GM12878 (cell line): Measurements from ENCODE around the gene VPS26B. TPM values are rescaled to one million over a fixed set of nuclear protein-coding genes. Genes with fewer than 3 reads are reported as not detected.

ENCODE experiments used
- ATAC-seq: fragments of 200-7000 bp; cut with Tn5 transposase; 3 replicates; pipeline ENCODE4 v1.9.1; 2020; ENCODE audit warnings: mild to moderate bottlenecking, moderate library complexity
- BruUV-seq: library from RNA; stranded (reverse); fragments of 400-500 nt; replicated peaks from 2 replicates; lab custom pipeline; 2021; lab: Mats Ljungman, UMichigan
- CTCF ChIA-PET: fragments of 300-600 bp; sonication (Branson Sonifier 250); formaldehyde crosslinking; extraction: SDS; loops from one replicate; lab custom pipeline; 2021; ENCODE audit warnings: inconsistent platforms; lab: Yijun Ruan, JAX
- POLR2A ChIA-PET: fragments of 350-600 bp; formaldehyde crosslinking; extraction: SDS; loops from one replicate; lab custom pipeline; 2021; ENCODE audit warnings: inconsistent platforms; lab: Charles Lee
- RAD21 ChIA-PET: fragments of 300-600 bp; sonication (Branson Sonifier 250); formaldehyde crosslinking; loops from one replicate; lab custom pipeline; 2023; ENCODE audit warnings: antibody characterized with exemption; ENCODE audit not compliant: unreplicated experiment; lab: Charles Lee
- SMC1A ChIA-PET: fragments of 300-600 bp; sonication (Branson Sonifier 250); formaldehyde crosslinking; loops from one replicate; lab custom pipeline; 2023; ENCODE audit not compliant: unreplicated experiment, uncharacterized antibody; lab: Charles Lee
- DNase-seq: peaks from one replicate; pipeline ENCODE4 v3.0.0-alpha.2; 2011; ENCODE audit warnings: low read depth, low spot score
- FAIRE-seq: peaks from 3 replicates; lab custom pipeline; 2011; peaks lifted over from hg19 to GRCh38; lab: Jason Lieb, UNC
- H2AFZ ChIP-seq: 2 replicates; pipeline ENCODE4 v1.6.0; 2011; ENCODE audit warnings: low read depth, low read length, control low read depth; ENCODE audit not compliant: control insufficient read depth
- H3K27ac ChIP-seq: 2 replicates; pipeline ENCODE4 v1.5.1; 2011; ENCODE audit warnings: control low read depth; ENCODE audit not compliant: control insufficient read depth, insufficient read depth
- H3K27me3 ChIP-seq, 2 experiments: replicated peaks in 1 of 2; 2 replicates each; pipeline versions ENCODE4 v1.6.0 to v1.6.1; 2011; ENCODE audit warnings: low read length in 1 of 2; ENCODE audit not compliant: control insufficient read depth in 2 of 2, insufficient read depth in 2 of 2
- H3K36me3 ChIP-seq, 2 experiments: 2 replicates each; pipeline ENCODE4 v1.5.1; 2011; ENCODE audit warnings: low read length in 1 of 2; ENCODE audit not compliant: control insufficient read depth in 2 of 2, insufficient read depth in 2 of 2
- H3K4me1 ChIP-seq: 2 replicates; pipeline ENCODE4 v1.6.1; 2011; ENCODE audit warnings: mild to moderate bottlenecking, low read length, moderate library complexity, mixed read lengths; ENCODE audit not compliant: control insufficient read depth, insufficient read depth
- H3K4me2 ChIP-seq: 2 replicates; pipeline ENCODE4 v1.6.0; 2011; ENCODE audit warnings: control low read depth; ENCODE audit not compliant: control insufficient read depth, insufficient read depth
- H3K4me3 ChIP-seq: fragments of 200-600 bp; sonication (generic); 2 replicates; pipeline ENCODE4 v1.5.1; 2016
- H3K79me2 ChIP-seq: 2 replicates; pipeline ENCODE4 v1.6.0; 2011; ENCODE audit warnings: low read length; ENCODE audit not compliant: control insufficient read depth, insufficient read depth
- H3K9ac ChIP-seq: 2 replicates; pipeline ENCODE4 v1.8.0; 2011; ENCODE audit warnings: low read length, control low read depth, mixed read lengths; ENCODE audit not compliant: control insufficient read depth, insufficient read depth
- H3K9me3 ChIP-seq: replicated peaks from 3 replicates; pipeline ENCODE4 v1.5.1; 2011; ENCODE audit warnings: mild to moderate bottlenecking, low read length; ENCODE audit not compliant: control insufficient read depth, insufficient read depth
- H4K20me1 ChIP-seq: 2 replicates; pipeline ENCODE4 v1.6.0; 2011; ENCODE audit not compliant: control insufficient read depth, insufficient read depth
- BACH1 ChIP-seq: fragments of 450-650 bp; IDR thresholded peaks from 2 replicates; pipeline ENCODE4 v1.6.1; 2017; ENCODE audit warnings: mild to moderate bottlenecking, borderline replicate concordance
- HDAC6 ChIP-seq: fragments of 200-600 bp; sonication (generic); IDR thresholded peaks from one replicate; pipeline ENCODE4 v1.8.0; 2017; ENCODE audit warnings: antibody characterized with exemption; ENCODE audit not compliant: unreplicated experiment
- IKZF1 ChIP-seq: fragments of 450-650 bp; conservative IDR thresholded peaks from 2 replicates; pipeline ENCODE4 v1.6.1; 2017; ENCODE audit warnings: antibody characterized with exemption, mild to moderate bottlenecking
- IRF4 ChIP-seq: IDR thresholded peaks from 2 replicates; pipeline ENCODE4 v1.6.1; 2011; ENCODE audit warnings: low read depth, low read length
- JUND ChIP-seq: IDR thresholded peaks from 2 replicates; pipeline ENCODE4 v1.6.1; 2012; ENCODE audit warnings: low read depth, mild to moderate bottlenecking, low read length, improper control_type of control experiment, moderate library complexity
- KDM1A ChIP-seq: fragments of 200-600 bp; sonication (generic); IDR thresholded peaks from 2 replicates; pipeline ENCODE4 v1.6.1; 2016; ENCODE audit warnings: borderline replicate concordance
- KLF5 ChIP-seq: fragments of 450-650 bp; IDR thresholded peaks from 2 replicates; pipeline ENCODE4 v1.6.1; 2014; ENCODE audit warnings: mild to moderate bottlenecking; ENCODE audit not compliant: partially characterized antibody
- MEF2B ChIP-seq: fragments of 450-650 bp; IDR thresholded peaks from 2 replicates; pipeline ENCODE4 v1.6.1; 2018; ENCODE audit warnings: mild to moderate bottlenecking, moderate library complexity; ENCODE audit not compliant: partially characterized antibody, poor library complexity, severe bottlenecking
- NFYA ChIP-seq: IDR thresholded peaks from 2 replicates; pipeline ENCODE4 v1.6.1; 2011; ENCODE audit warnings: low read depth, mild to moderate bottlenecking, low read length, improper control_type of control experiment, borderline replicate concordance
- RAD21 ChIP-seq: IDR thresholded peaks from 2 replicates; pipeline ENCODE4 v1.6.1; 2011; ENCODE audit warnings: mild to moderate bottlenecking, low read depth, low read length, moderate library complexity; ENCODE audit not compliant: insufficient read depth
- RFX5 ChIP-seq: IDR thresholded peaks from 2 replicates; pipeline ENCODE4 v1.6.1; 2011; ENCODE audit warnings: low read depth, low read length, improper control_type of control experiment
- SIN3A ChIP-seq: IDR thresholded peaks from 2 replicates; pipeline ENCODE4 v1.6.1; 2012; ENCODE audit warnings: low read depth, low read length, improper control_type of control experiment
- SMAD5 ChIP-seq: IDR thresholded peaks from 2 replicates; pipeline ENCODE4 v1.6.1; 2016; ENCODE audit warnings: antibody characterized with exemption, low read depth
- SRF ChIP-seq, 2 experiments: IDR thresholded peaks; 2 replicates each; pipeline ENCODE4 v1.6.1; 2011; ENCODE audit warnings: low read depth in 2 of 2, low read length in 2 of 2, mild to moderate bottlenecking in 1 of 2, moderate library complexity in 1 of 2
- TARDBP ChIP-seq: IDR thresholded peaks from 2 replicates; pipeline ENCODE4 v1.6.1; 2016; ENCODE audit warnings: borderline replicate concordance
- WRNIP1 ChIP-seq: IDR thresholded peaks from 2 replicates; pipeline ENCODE4 v1.6.1; 2011; ENCODE audit warnings: low read depth, low read length, improper control_type of control experiment, borderline replicate concordance
- WGBS: methylation state at CpG from one replicate; pipeline ENCODE4 v1.1.6; 2016; ENCODE audit warnings: low lambda C conversion rate; ENCODE audit not compliant: insufficient replicate concordance, insufficient coverage; ENCODE audit errors: missing lambda C conversion rate; 5-methylcytosine and 5-hydroxymethylcytosine counted together
- in situ Hi-C: fragments of 300-500 bp; cut with MboI; formaldehyde crosslinking; loops from 9 replicates; pipeline ENCODE4 v1.14.3; 2018; ENCODE audit warnings: mixed read lengths
- intact Hi-C: fragments of 100-400 bp; cut with micrococcal nuclease; formaldehyde crosslinking; loops from one replicate; pipeline ENCODE4 v1.14.2; 2022; ENCODE audit not compliant: unreplicated experiment
- polyA plus RNA-seq, 11 experiments: library from polyadenylated mRNA; depleted of rRNA in 4 of 11; unstranded in 6 of 11; stranded (reverse) in 5 of 11; fragments of >200 nt; fragmentation: Nextera tagmentation in 4 of 11; fragmentation: Illumina TruSeq in 1 of 11; extraction: Ambion mirVana in 4 of 11; extraction: Trizol in 1 of 11; gene quantifications; 1 replicate in 1 of 11; 2 replicates in 10 of 11; pipeline versions ENCODE4 v1.2.1 to v1.2.3, GENCODE V29; 2011 to 2016; ENCODE audit warnings: inconsistent platforms in 2 of 11, missing spikeins in 2 of 11, low read depth in 1 of 11
- total RNA-seq, 4 experiments: library from RNA; depleted of rRNA in 3 of 4; stranded (reverse); fragments of >200 nt in 3 of 4; fragmentation: Illumina TruSeq in 1 of 4; extraction: Trizol in 1 of 4; gene quantifications; 2 replicates each; pipeline versions ENCODE4 v1.2.1 to v1.2.3, GENCODE V29; 2013 to 2021
- TF ChIP-seq, protein P1 (sequence below): fragments of 450-650 bp; IDR thresholded peaks from 2 replicates; pipeline ENCODE4 v1.6.1; 2017; ENCODE audit warnings: mild to moderate bottlenecking, moderate library complexity
- TF ChIP-seq, protein P2 (sequence below): IDR thresholded peaks from 2 replicates; pipeline ENCODE4 v1.6.1; 2011; ENCODE audit warnings: borderline replicate concordance, low read depth, mild to moderate bottlenecking, moderate library complexity, mixed read lengths, low read length; ENCODE audit not compliant: insufficient read depth; ENCODE audit errors: extremely low read length

The VPS26B gene
- total and polyA plus RNA-seq, 10 of the 15 experiments (the other 5 are each of a cell fraction or from before 2014, with no cell fraction given) = 1.6 to 26.9 (median 13.3) TPM

DNA sequence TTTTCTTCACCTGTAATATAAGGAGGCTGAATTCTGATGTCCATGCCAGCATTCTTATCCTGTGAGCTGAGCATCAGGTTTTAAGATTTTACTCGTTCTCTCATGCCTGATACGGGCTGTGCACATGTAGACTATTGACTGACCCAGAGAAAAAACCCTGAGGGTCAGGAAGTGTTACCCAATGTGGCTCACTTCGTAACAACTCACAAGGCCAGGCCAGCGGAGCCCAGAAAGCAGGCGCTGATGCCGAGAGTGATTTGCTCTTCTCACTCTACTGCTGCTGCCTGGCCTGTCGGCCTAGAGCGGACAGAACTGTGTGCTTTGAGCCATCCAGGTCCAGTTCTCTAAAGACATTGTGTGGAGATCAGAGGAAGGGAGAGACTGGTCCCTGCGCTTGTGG, 17.9 kb downstream of the VPS26B start:
- H2AFZ ChIP-seq = no peak overlapping the region
- intact Hi-C loops = no loop called here
- DNase-seq = no peak
- peaks cover 8 to 11% of the 10 kb centered on the region in 2 experiments; a peak in 3 of 4 replicates for H3K36me3 ChIP-seq
- H3K9ac ChIP-seq = no peak overlapping the region
- ChIA-PET POLR2A (no interaction called here), RAD21 (no interaction called here), SMC1A (interaction anchor here (1.1 to 1.4 kb wide), 2 partner anchors 12 to 18 kb away, joined by 3 read pairs; partner anchors contain the start of gene VPS26B), CTCF (interaction anchor here (1.6 to 4.2 kb wide), 3 partner anchors 9 to 34 kb away, joined by 4 to 56 read pairs (median 9); partner anchors contain the start of genes NCAPD3 and VPS26B)
- TF ChIP-seq, protein P1, sequence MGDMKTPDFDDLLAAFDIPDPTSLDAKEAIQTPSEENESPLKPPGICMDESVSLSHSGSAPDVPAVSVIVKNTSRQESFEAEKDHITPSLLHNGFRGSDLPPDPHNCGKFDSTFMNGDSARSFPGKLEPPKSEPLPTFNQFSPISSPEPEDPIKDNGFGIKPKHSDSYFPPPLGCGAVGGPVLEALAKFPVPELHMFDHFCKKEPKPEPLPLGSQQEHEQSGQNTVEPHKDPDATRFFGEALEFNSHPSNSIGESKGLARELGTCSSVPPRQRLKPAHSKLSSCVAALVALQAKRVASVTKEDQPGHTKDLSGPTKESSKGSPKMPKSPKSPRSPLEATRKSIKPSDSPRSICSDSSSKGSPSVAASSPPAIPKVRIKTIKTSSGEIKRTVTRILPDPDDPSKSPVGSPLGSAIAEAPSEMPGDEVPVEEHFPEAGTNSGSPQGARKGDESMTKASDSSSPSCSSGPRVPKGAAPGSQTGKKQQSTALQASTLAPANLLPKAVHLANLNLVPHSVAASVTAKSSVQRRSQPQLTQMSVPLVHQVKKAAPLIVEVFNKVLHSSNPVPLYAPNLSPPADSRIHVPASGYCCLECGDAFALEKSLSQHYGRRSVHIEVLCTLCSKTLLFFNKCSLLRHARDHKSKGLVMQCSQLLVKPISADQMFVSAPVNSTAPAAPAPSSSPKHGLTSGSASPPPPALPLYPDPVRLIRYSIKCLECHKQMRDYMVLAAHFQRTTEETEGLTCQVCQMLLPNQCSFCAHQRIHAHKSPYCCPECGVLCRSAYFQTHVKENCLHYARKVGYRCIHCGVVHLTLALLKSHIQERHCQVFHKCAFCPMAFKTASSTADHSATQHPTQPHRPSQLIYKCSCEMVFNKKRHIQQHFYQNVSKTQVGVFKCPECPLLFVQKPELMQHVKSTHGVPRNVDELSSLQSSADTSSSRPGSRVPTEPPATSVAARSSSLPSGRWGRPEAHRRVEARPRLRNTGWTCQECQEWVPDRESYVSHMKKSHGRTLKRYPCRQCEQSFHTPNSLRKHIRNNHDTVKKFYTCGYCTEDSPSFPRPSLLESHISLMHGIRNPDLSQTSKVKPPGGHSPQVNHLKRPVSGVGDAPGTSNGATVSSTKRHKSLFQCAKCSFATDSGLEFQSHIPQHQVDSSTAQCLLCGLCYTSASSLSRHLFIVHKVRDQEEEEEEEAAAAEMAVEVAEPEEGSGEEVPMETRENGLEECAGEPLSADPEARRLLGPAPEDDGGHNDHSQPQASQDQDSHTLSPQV = no peak
- TF ChIP-seq MEF2B = no peak
- TF ChIP-seq IRF4 = no peak
- no peak for TF ChIP-seq BACH1
- TF ChIP-seq SIN3A = no peak
- TF ChIP-seq RAD21 = no peak
- TF ChIP-seq KDM1A = no peak
- TF ChIP-seq, protein P2, sequence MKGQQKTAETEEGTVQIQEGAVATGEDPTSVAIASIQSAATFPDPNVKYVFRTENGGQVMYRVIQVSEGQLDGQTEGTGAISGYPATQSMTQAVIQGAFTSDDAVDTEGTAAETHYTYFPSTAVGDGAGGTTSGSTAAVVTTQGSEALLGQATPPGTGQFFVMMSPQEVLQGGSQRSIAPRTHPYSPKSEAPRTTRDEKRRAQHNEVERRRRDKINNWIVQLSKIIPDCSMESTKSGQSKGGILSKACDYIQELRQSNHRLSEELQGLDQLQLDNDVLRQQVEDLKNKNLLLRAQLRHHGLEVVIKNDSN = no peak
- TF ChIP-seq JUND = no peak
- no peak for TF ChIP-seq RFX5
- no peak for TF ChIP-seq SMAD5
- TF ChIP-seq HDAC6 = no peak
- no peak for TF ChIP-seq WRNIP1
- TF ChIP-seq IKZF1 = no peak
- TF ChIP-seq TARDBP = no peak
- no peak for TF ChIP-seq KLF5
- no peak for TF ChIP-seq NFYA
- TF ChIP-seq SRF (IDR thresholded peaks at IDR 0.05; ENCODE audit: low read depth in 2 of 2, low read length in 2 of 2) = no peak
- H3K79me2 ChIP-seq = no peaks in the 10 kb centered on the region
- H3K4me1 ChIP-seq = no peaks in the 10 kb centered on the region
- H3K27me3 ChIP-seq = no peaks in the 10 kb centered on the region
- FAIRE-seq = no peak
- in situ Hi-C loops = no loop called here
- no peaks in the 10 kb centered on the region for H4K20me1 ChIP-seq
- no peak overlapping the region for H3K27ac ChIP-seq
- ATAC-seq = no peak
- 94% methylated on average over 9 of the region's 9 CpGs for WGBS
- no TSS peak for BruUV-seq
- H3K4me3 ChIP-seq = no peak overlapping the region
- no peaks in the 10 kb centered on the region for H3K9me3 ChIP-seq
- H3K4me2 ChIP-seq = no peak overlapping the region
